Measurements from ENCODE around the gene SRGAP2B.
"Not testable (repeated sequence)": the region's sequence is repeated elsewhere in the genome, so short reads cannot be mapped to it uniquely, and the experiment has no call there.

The SRGAP2B gene

GRCh38 chr1:145114560-145115057 lies 19.5 kb upstream of the SRGAP2B start:
- DNase-seq (ENCODE audit: extremely low read depth, insufficient read length); H3K36me3 ChIP-seq (ENCODE audit: control insufficient read depth, insufficient read depth, low read length): not testable (repeated sequence)

GRCh38 chr1:145112703-145113102 lies 17.6 kb upstream of the SRGAP2B start:
- DNase-seq (ENCODE audit: extremely low read depth, insufficient read length); H3K4me3 ChIP-seq (replicated peaks; ENCODE audit: low read depth, low read length); H3K36me3 ChIP-seq (ENCODE audit: control insufficient read depth, insufficient read depth, low read length); H3K27me3 ChIP-seq (replicated peaks; ENCODE audit: control insufficient read depth, insufficient read depth, low read length): not testable (repeated sequence)

More at GRCh38 chr1:145114560-145115057, 19.5 kb upstream of the SRGAP2B start:
- not testable (repeated sequence) for H3K4me3 ChIP-seq (replicated peaks; ENCODE audit: low read depth, low read length); H3K27me3 ChIP-seq (replicated peaks; ENCODE audit: control insufficient read depth, insufficient read depth, low read length)

GRCh38 chr1:145111674-145112073 lies 16.5 kb upstream of the SRGAP2B start:
- H3K27me3 ChIP-seq (replicated peaks; ENCODE audit: control insufficient read depth, insufficient read depth, low read length); H3K36me3 ChIP-seq (ENCODE audit: control insufficient read depth, insufficient read depth, low read length); DNase-seq (ENCODE audit: extremely low read depth, insufficient read length); H3K4me3 ChIP-seq (replicated peaks; ENCODE audit: low read depth, low read length): not testable (repeated sequence)

GRCh38 chr1:145103294-145103693 lies 8.2 kb upstream of the SRGAP2B start:
- not testable (repeated sequence) for DNase-seq (ENCODE audit: extremely low read depth, insufficient read length); H3K36me3 ChIP-seq (ENCODE audit: control insufficient read depth, insufficient read depth, low read length); H3K27me3 ChIP-seq (replicated peaks; ENCODE audit: control insufficient read depth, insufficient read depth, low read length); H3K4me3 ChIP-seq (replicated peaks; ENCODE audit: low read depth, low read length)

- not testable (repeated sequence) for H3K36me3 ChIP-seq (ENCODE audit: control insufficient read depth, insufficient read depth, low read length); H3K27me3 ChIP-seq (replicated peaks; ENCODE audit: control insufficient read depth, insufficient read depth, low read length); DNase-seq (ENCODE audit: extremely low read depth, insufficient read length); H3K4me3 ChIP-seq (replicated peaks; ENCODE audit: low read depth, low read length)
Observed at GRCh38 chr1:145101725-145102124, 6.6 kb upstream of the SRGAP2B start.

GRCh38 chr1:145094655-145095211 lies 395 bp downstream of the SRGAP2B start:
- H3K4me3 ChIP-seq (replicated peaks; ENCODE audit: low read depth, low read length) = peak overlapping the region; percentile 54
- not testable (repeated sequence) for H3K27me3 ChIP-seq (replicated peaks; ENCODE audit: control insufficient read depth, insufficient read depth, low read length); DNase-seq (ENCODE audit: extremely low read depth, insufficient read length); H3K36me3 ChIP-seq (ENCODE audit: control insufficient read depth, insufficient read depth, low read length)

GRCh38 chr1:145093517-145094149 lies 1.5 kb downstream of the SRGAP2B start:
- H3K36me3 ChIP-seq (ENCODE audit: control insufficient read depth, insufficient read depth, low read length); H3K27me3 ChIP-seq (replicated peaks; ENCODE audit: control insufficient read depth, insufficient read depth, low read length): not testable (repeated sequence)
- H3K4me3 ChIP-seq (replicated peaks; ENCODE audit: low read depth, low read length) = peak overlapping the region; percentile 44
- DNase-seq (ENCODE audit: extremely low read depth, insufficient read length) = peak; percentile 3

GRCh38 chr1:145082483-145083255 lies 12.5 kb downstream of the SRGAP2B start:
- not testable (repeated sequence) for H3K36me3 ChIP-seq (ENCODE audit: control insufficient read depth, insufficient read depth, low read length); H3K4me3 ChIP-seq (replicated peaks; ENCODE audit: low read depth, low read length); DNase-seq (ENCODE audit: extremely low read depth, insufficient read length); H3K27me3 ChIP-seq (replicated peaks; ENCODE audit: control insufficient read depth, insufficient read depth, low read length)

- not testable (repeated sequence) for DNase-seq (ENCODE audit: extremely low read depth, insufficient read length); H3K27me3 ChIP-seq (replicated peaks; ENCODE audit: control insufficient read depth, insufficient read depth, low read length); H3K36me3 ChIP-seq (ENCODE audit: control insufficient read depth, insufficient read depth, low read length); H3K4me3 ChIP-seq (replicated peaks; ENCODE audit: low read depth, low read length)
Observed at GRCh38 chr1:145080193-145080592, 14.9 kb downstream of the SRGAP2B start.

- not testable (repeated sequence) for H3K27me3 ChIP-seq (replicated peaks; ENCODE audit: control insufficient read depth, insufficient read depth, low read length); H3K36me3 ChIP-seq (ENCODE audit: control insufficient read depth, insufficient read depth, low read length); DNase-seq (ENCODE audit: extremely low read depth, insufficient read length); H3K4me3 ChIP-seq (replicated peaks; ENCODE audit: low read depth, low read length)
Observed at GRCh38 chr1:145079737-145080136, 15.4 kb downstream of the SRGAP2B start.

- not testable (repeated sequence) for H3K27me3 ChIP-seq (replicated peaks; ENCODE audit: control insufficient read depth, insufficient read depth, low read length); H3K4me3 ChIP-seq (replicated peaks; ENCODE audit: low read depth, low read length); DNase-seq (ENCODE audit: extremely low read depth, insufficient read length); H3K36me3 ChIP-seq (ENCODE audit: control insufficient read depth, insufficient read depth, low read length)
Observed at GRCh38 chr1:145078787-145079370, 16.2 kb downstream of the SRGAP2B start.

- H3K36me3 ChIP-seq (ENCODE audit: control insufficient read depth, insufficient read depth, low read length); H3K4me3 ChIP-seq (replicated peaks; ENCODE audit: low read depth, low read length); DNase-seq (ENCODE audit: extremely low read depth, insufficient read length); H3K27me3 ChIP-seq (replicated peaks; ENCODE audit: control insufficient read depth, insufficient read depth, low read length): not testable (repeated sequence)
Observed at GRCh38 chr1:145077872-145078786, 17.0 kb downstream of the SRGAP2B start.

GRCh38 chr1:145076877-145077276 lies 18.3 kb downstream of the SRGAP2B start:
- not testable (repeated sequence) for H3K36me3 ChIP-seq (ENCODE audit: control insufficient read depth, insufficient read depth, low read length); H3K27me3 ChIP-seq (replicated peaks; ENCODE audit: control insufficient read depth, insufficient read depth, low read length); H3K4me3 ChIP-seq (replicated peaks; ENCODE audit: low read depth, low read length); DNase-seq (ENCODE audit: extremely low read depth, insufficient read length)

Data from GM06990 (cell line).